Stimulated activated CD8-positive, alpha-beta memory T cell treated with anti-CD3 and anti-CD28 coated beads, Interleukin-12 subunit alpha, Interleukin-12 subunit beta, amount 100 ng/mL, for 1 hour (primary cell): Measurements from ENCODE around the gene MEMO1.

ENCODE experiments used
- DNase-seq: peaks from one replicate; pipeline ENCODE4 v3.0.0-alpha.2; 2020; ENCODE audit warnings: low read depth

MEMO1 gene

GRCh38 chr2:31823558-31823957 lies 187.2 kb downstream of the MEMO1 start:
- no peak for DNase-seq

DNA sequence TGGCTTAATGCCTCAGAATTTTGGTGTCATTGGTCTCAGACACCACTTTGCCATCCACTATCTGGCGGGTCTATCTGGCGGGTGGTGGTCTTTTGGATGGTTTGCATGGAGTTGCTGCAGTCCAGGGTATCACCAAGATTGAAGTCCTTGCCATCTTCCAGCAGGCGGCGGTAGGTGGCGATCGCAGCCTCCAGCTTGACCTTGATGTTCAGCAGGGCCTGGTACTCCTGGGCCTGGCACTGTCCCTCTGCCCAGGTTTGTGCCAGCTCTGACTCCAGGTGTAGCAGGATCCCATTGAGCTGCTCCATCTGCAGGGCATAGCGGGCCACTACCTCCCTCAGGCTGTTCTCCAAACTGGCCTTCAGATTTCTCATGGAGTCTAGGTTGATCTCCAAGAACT lies 188.2 kb downstream of the MEMO1 start:
- no peak for DNase-seq
